GM12874 (cell line): ENCODE measurements around the gene STYK1.

Experiments
- CTCF ChIP-seq: IDR thresholded peaks from 2 replicates; pipeline ENCODE4 v1.5.1; 2011; ENCODE audit warnings: low read depth, mild to moderate bottlenecking, control low read depth, low read length, moderate library complexity; ENCODE audit not compliant: insufficient read depth

Gene STYK1

GRCh38 chr12:10705655-10706054 is 31.8 kb upstream of the STYK1 start:
- no peak for TF ChIP-seq CTCF

DNA sequence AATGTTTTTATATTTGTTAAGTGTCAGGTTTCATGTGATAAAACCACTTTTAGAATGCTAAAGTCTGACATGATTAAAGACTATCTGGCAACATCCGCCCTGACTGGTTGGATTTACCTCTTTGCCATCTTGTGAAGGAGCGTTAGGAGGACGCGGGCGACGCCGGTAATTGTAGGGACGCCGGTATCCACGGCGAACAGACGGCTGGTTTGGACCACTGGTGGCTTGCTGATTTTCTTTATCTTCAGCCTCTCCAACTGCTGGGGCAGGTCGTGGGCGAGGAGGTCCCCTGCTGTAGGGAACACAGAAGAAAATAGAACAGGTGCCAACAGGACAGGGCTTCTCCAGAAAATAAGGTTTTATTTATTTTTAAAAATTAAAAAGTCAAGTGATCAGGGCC is 28.0 kb upstream of the STYK1 start:
- no peak for TF ChIP-seq CTCF

DNA sequence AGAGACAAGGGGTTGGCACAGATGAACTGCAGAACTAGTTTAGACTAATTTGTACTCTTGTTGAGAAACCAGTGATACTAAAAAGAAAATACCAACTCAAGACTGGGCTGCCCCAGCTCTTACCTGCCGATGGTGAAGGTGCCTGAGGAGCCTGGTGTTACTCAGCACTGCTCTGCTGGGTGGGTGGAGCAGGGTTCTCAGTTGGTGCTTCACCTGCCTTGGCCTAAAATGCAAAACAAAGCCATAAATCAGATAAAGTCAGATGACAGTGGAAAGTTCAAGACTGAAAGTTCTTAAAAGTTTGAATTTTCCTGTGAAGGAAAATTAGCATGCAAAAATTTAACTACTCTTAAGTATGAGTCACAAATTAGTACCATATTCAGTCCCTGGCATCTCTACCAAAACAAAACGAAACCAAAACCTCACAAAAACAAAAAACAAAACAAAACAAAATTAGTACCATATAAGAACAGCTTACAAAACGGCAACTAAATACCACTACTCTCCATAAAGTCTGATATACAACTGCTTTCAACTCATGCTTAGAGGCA is 27.4 kb upstream of the STYK1 start:
- TF ChIP-seq CTCF, result no peak

DNA sequence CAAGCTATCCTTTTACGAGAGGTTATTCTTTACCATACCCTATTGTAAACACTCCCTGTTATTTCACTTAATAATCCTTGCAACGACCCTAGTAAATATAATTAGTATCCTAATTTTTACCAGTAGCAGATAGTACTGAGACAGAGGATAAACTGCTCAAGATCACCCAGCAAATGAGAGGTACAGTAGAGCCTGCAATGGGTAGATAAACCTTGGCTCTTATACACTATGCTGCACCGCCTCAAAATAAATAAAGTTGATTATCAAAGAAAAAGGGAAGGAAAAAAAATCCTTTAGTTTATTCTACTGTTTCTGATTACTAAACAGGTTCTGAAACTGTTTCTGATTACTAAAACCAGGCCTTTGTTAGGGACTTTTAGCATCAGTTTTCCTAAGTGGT is 26.7 kb upstream of the STYK1 start:
- no peak for TF ChIP-seq CTCF

DNA sequence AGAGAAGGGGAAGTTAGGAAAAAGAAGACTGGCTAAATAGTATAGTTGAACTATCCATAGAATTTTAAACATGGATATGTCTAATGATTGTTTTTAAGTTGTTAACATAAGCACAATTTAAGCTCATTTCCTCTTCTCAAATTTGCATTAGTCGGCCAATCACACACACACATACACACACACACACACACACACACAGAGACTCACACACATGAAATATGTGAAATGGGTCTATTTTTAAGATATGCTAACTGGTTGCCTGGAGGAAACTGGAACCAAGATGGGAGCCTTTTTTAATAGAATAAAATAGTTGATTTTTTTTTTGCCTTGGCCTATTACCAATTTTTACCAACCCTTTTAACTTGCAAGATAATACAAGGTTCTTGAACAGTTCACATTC is 24.0 kb upstream of the STYK1 start:
- no peak for TF ChIP-seq CTCF

- TF ChIP-seq CTCF, result no peak
Observed at GRCh38 chr12:10697156-10697555, 23.3 kb upstream of the STYK1 start.

GRCh38 chr12:10690906-10691305 is 17.1 kb upstream of the STYK1 start:
- no peak for TF ChIP-seq CTCF
